K562 (cell line): ENCODE data around the gene ADGRD1. TPM values are rescaled to one million over a fixed set of nuclear protein-coding genes. Genes with fewer than 3 reads are reported as not detected.

Experiments
- CBX5 ChIP-seq: IDR thresholded peaks from 2 replicates; pipeline ENCODE4 v1.6.1; 2014; ENCODE audit warnings: low read depth, borderline replicate concordance
- CEBPG ChIP-seq, 3 experiments: fragments of 200-800 bp in 1 of 3; sonication (Bioruptor generic) in 1 of 3; sonication (generic) in 1 of 3; formaldehyde crosslinking in 1 of 3; IDR thresholded peaks in 2 of 3; conservative IDR thresholded peaks in 1 of 3; 2 replicates each; pipeline versions ENCODE4 v1.6.1 to v1.8.0; 2016 to 2022; ENCODE audit warnings: missing compliant biosample characterization in 2 of 3, missing genetic modification characterization in 2 of 3, mild to moderate bottlenecking in 1 of 3, missing genetic modification reagents in 1 of 3
- CREB3 ChIP-seq: fragments of 450-650 bp; conservative IDR thresholded peaks from 2 replicates; pipeline ENCODE4 v1.6.1; 2016; ENCODE audit warnings: missing genetic modification characterization, low read depth, mild to moderate bottlenecking, missing compliant biosample characterization, moderate library complexity
- FOXP1 ChIP-seq: sonication (generic); formaldehyde crosslinking; IDR thresholded peaks from 2 replicates; pipeline ENCODE4 v1.8.0; 2022; ENCODE audit warnings: mild to moderate bottlenecking, missing genetic modification reagents
- IRF2 ChIP-seq: sonication (generic); formaldehyde crosslinking; IDR thresholded peaks from 2 replicates; pipeline ENCODE4 v1.8.1; 2022; ENCODE audit warnings: mild to moderate bottlenecking, missing genetic modification reagents
- NR4A1 ChIP-seq, 2 experiments: fragments of 250-450 bp in 1 of 2; fragments of 450-650 bp in 1 of 2; sonication (Bioruptor Pico) in 1 of 2; IDR thresholded peaks; 2 replicates each; pipeline versions ENCODE4 v1.4.0 to v1.6.1; 2016 to 2020; ENCODE audit warnings: mild to moderate bottlenecking in 2 of 2, missing compliant biosample characterization in 1 of 2, missing genetic modification characterization in 1 of 2, moderate library complexity in 1 of 2
- PHF20 ChIP-seq: fragments of 450-650 bp; IDR thresholded peaks from 2 replicates; pipeline ENCODE4 v1.6.1; 2018; ENCODE audit not compliant: partially characterized antibody
- PTRF ChIP-seq: fragments of 450-650 bp; IDR thresholded peaks from 2 replicates; pipeline ENCODE4 v1.6.1; 2016; ENCODE audit warnings: mild to moderate bottlenecking, missing genetic modification characterization, missing compliant biosample characterization
- PYGO2 ChIP-seq: fragments of 450-650 bp; IDR thresholded peaks from 2 replicates; pipeline ENCODE4 v1.6.1; 2016; ENCODE audit warnings: mild to moderate bottlenecking, missing genetic modification characterization, moderate library complexity, missing compliant biosample characterization
- RCOR1 ChIP-seq, 2 experiments: IDR thresholded peaks; 2 replicates each; pipeline ENCODE4 v1.6.1; 2012; ENCODE audit warnings: low read depth in 2 of 2, low read length in 2 of 2, borderline replicate concordance in 1 of 2, improper control_type of control experiment in 1 of 2
- REST ChIP-seq, 2 experiments: fragments of 450-650 bp; formaldehyde crosslinking in 1 of 2; IDR thresholded peaks; 2 replicates each; pipeline versions ENCODE4 v1.4.0 to v1.6.1; 2014 to 2020; ENCODE audit warnings: mild to moderate bottlenecking in 2 of 2, borderline replicate concordance in 1 of 2, low read depth in 1 of 2
- SIN3B ChIP-seq: fragments of 450-650 bp; IDR thresholded peaks from 2 replicates; pipeline ENCODE4 v1.6.1; 2017; ENCODE audit warnings: low read depth, mild to moderate bottlenecking, moderate library complexity
- TAF7 ChIP-seq: fragments of 450-650 bp; IDR thresholded peaks from 2 replicates; pipeline ENCODE4 v1.6.1; 2016; ENCODE audit warnings: missing genetic modification characterization, missing compliant biosample characterization
- THRA ChIP-seq: fragments of 450-650 bp; IDR thresholded peaks from 2 replicates; pipeline ENCODE4 v1.6.1; 2017; ENCODE audit warnings: mild to moderate bottlenecking, moderate library complexity
- ZNF354B ChIP-seq: fragments of 250-450 bp; sonication (Bioruptor Pico); IDR thresholded peaks from 2 replicates; pipeline ENCODE4 v1.4.0; 2020
- ZNF780A ChIP-seq: fragments of 250-450 bp; sonication (Bioruptor Pico); IDR thresholded peaks from 2 replicates; pipeline ENCODE4 v1.5.0; 2021; ENCODE audit warnings: mild to moderate bottlenecking
- polyA plus RNA-seq, 8 experiments: library from polyadenylated mRNA; depleted of rRNA in 4 of 8; stranded (reverse) in 5 of 8; unstranded in 3 of 8; fragments of >200 nt; fragmentation: Nextera tagmentation in 2 of 8; fragmentation: Illumina TruSeq in 1 of 8; extraction: Ambion mirVana in 2 of 8; extraction: Trizol in 1 of 8; gene quantifications; 2 replicates each; pipeline versions ENCODE4 v1.2.1 to v1.2.3, GENCODE V29; 2011 to 2014; ENCODE audit warnings: inconsistent platforms in 1 of 8, missing spikeins in 1 of 8
- total RNA-seq, 7 experiments: library from RNA; depleted of rRNA in 6 of 7; stranded (reverse); fragments of >200 nt in 6 of 7; fragmentation: Illumina TruSeq in 2 of 7; extraction: Trizol in 2 of 7; gene quantifications; 2 replicates each; pipeline versions ENCODE4 v1.2.1 to v1.2.3, GENCODE V29; 2011 to 2021; ENCODE audit warnings: low replicate concordance in 1 of 7

ADGRD1 gene
- total and polyA plus RNA-seq, 9 of the 15 experiments (the other 6 are each of a cell fraction or from before 2014, with no cell fraction given): 1.7 to 11.7 (median 3.3) TPM

- TF ChIP-seq CREB3: no peak
- no peak for TF ChIP-seq NR4A1 (CRISPR knock-in tag; IDR thresholded peaks at IDR 0.05)
- no peak for TF ChIP-seq NR4A1 (tag; IDR thresholded peaks at IDR 0.05)
- peak; percentile 80 for TF ChIP-seq CEBPG (CRISPR knock-in tag; IDR thresholded peaks at IDR 0.05)
- TF ChIP-seq CEBPG (tag; conservative IDR thresholded peaks at IDR 0.05 in 1 of 2, IDR thresholded peaks at IDR 0.05 in 1 of 2): no peak
- no peak for TF ChIP-seq SIN3B
- TF ChIP-seq IRF2 (CRISPR knock-in tag): no peak
- no peak for TF ChIP-seq PTRF (tag)
- peak in 1 of 2 experiments; percentile 57; a peak in 1 of 4 replicates for TF ChIP-seq RCOR1 (IDR thresholded peaks at IDR 0.05; ENCODE audit: borderline replicate concordance in 1 of 2, low read depth in 2 of 2, low read length in 2 of 2)
- TF ChIP-seq THRA: no peak
- no peak for TF ChIP-seq CBX5
- TF ChIP-seq PHF20: no peak
- TF ChIP-seq TAF7 (tag): no peak
- TF ChIP-seq FOXP1 (CRISPR knock-in tag): no peak
- TF ChIP-seq ZNF780A (CRISPR knock-in tag): no peak
- TF ChIP-seq ZNF354B (CRISPR knock-in tag): no peak
- TF ChIP-seq PYGO2 (tag): no peak
- peak; percentile 82 for TF ChIP-seq REST (IDR thresholded peaks at IDR 0.05; ENCODE audit: borderline replicate concordance)
- TF ChIP-seq REST (CRISPR knock-in tag; IDR thresholded peaks at IDR 0.05; ENCODE audit: low read depth): no peak
Measured at GRCh38 chr12:131132118-131132892, 178.6 kb downstream of the ADGRD1 start (continued).
